Umbilical cord (tissue), 2 donors: ENCODE results near the gene LIMA1. TPM values are rescaled to one million over a fixed set of nuclear protein-coding genes. Genes with fewer than 3 reads are reported as not detected.
"Not testable (repeated sequence)": the region's sequence is repeated elsewhere in the genome, so short reads cannot be mapped to it uniquely, and the experiment has no call there.

ENCODE experiments used
- DNase-seq: peaks from one replicate; pipeline ENCODE4 v3.0.0-alpha.2; 2015; ENCODE audit warnings: low spot score
- total RNA-seq: library from RNA; depleted of rRNA; stranded (reverse); fragments of >200 nt; gene quantifications from one replicate; pipeline ENCODE4 v1.2.3, GENCODE V29; 2014; ENCODE audit warnings: low replicate concordance; ENCODE audit not compliant: insufficient read depth

LIMA1 gene
- total RNA-seq, 1 donor from 2014 or later, result 147 TPM

DNA sequence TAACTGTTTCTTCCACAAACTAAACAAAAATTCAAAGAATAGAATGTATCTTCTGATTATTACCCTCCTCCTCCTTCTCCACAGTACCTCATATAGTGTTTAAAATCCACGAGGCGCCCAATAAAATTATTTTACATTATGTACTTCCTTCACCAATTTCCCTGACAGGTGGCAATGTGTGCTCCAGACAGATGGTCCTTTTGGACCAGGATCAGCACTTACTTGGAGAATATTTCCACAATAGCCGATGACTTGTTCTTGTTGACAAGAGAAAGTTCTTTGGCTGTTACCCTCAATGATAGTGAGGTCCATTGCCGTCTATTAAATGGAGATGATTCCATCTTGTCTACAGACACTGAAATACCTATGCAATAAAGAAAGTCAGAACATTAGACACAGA lies 34.9 kb downstream of the LIMA1 start:
- no peak for DNase-seq

DNA sequence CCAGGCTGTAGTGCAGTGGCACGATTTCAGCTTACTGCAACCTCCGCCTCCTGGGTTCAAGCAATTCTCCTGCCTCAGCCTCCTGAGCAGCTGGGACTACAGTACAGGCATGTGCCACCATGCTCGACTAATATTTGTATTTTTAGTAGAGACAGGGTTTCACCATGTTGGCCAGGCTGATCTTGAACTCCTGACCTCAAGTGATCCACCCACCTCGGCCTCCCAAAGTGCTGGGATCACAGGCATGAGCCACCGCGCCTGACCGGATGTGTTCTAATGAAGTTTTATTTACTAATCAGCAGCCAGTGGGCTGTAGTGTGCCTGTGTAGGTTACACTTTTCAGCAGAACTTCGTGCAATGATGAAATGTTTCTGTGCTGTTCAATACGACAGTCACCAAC lies 35.7 kb downstream of the LIMA1 start:
- not testable (repeated sequence) for DNase-seq

DNA sequence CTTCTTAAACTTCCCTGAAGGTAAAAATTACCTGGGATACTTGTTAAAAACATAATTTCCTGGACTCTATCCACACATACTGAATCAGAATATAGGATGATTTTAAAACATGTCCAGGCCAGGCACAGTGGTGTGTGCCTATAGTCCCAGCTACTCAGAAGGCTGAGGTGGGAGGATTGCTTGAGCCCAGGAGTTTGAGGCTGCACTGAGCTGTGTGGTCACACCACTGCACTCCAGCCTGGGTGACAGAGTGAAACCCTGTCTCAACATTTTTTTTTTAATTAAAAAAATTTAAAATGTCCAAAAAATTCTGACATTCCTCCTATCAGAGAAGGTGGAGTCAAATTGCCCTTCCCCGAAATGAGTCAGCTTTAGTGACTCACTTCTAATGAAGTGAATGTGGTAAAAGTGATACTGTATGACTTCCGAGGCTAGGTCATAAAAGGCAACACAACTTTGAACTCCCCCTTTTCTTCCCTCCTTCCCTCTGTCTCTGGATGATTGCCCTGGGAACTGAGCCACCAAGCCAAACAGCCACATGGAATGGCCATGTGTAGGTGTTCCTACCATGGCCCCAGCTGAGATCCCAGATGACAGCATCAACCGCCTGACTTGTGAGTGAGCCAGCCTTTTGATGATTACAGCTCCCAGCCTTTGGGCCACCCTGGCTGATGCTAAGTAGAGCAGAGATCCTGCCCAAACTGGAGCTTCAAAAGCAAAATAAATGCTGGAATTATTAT lies 36.3 kb downstream of the LIMA1 start:
- DNase-seq, result no peak

DNA sequence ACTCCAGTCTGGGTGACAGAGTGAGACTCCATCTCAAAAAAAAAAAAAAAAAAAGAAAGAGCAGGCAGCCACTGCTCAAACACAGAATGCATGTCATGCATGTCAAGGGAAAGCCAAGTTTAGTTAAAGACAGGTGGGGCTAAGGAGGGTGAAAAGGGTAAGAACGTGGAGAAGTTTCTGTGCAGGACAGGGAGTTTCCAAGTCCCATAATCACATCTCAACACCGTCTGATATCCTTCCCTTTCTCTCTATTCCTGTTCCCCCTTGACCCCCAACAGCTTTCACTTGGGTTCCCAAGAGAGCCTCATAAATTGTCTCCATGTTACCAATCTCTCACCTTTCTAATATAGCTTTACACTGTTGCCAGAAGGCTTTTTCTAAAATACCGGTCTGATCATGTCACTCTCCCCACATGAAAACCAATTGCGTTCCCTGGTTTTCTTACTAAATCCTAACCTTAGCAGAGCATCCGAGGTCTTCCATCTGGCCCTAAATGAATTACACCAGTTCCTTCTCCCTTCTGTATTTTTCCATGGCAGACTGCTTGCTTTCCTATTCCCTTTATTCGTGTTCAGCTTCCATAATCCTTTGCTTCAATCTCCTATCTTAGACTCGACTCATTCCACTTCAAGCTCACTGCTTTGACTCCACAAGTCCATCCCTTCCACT lies 37.0 kb downstream of the LIMA1 start:
- DNase-seq, result no peak

DNA sequence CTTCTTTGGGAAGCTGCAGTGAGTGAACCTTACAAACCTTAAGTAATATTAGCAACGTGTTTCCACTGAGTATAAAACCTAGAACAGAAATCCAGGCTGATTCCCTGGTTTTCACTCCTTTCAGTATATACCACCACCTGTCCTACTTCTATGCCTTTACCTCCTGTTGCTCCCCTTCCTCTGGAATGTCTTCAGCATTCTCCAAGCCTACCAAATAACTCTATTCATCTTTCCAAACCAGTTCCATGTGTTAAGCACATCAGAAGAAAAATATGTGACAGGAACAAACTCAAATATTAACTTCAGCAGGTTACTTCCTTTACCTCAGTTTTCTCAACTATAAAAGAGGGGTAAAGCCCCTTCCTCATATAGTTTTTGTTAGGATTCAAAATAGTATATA lies 39.8 kb downstream of the LIMA1 start:
- no peak for DNase-seq

DNA sequence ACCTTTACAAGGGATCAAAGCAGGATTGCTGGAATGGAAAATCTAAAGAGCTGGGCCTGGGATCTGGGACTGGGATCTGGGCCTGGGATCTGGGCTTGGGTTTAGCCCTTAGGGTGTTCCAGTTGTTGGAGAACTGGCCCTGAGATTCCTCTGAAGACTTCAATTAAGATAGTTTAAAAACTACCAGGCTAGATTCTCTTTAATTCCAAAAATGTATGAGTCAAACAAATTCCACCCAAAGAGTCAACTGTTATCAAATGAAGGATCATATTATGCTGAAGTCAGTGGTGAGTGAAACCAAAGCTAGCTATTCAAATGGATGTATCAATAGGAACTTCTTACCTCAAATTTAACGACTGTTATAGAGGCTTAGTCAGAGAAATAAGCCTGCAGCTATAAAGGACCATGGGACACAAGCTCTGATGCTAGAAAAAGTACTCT lies 40.5 kb downstream of the LIMA1 start:
- peak; percentile 51 for DNase-seq

DNA sequence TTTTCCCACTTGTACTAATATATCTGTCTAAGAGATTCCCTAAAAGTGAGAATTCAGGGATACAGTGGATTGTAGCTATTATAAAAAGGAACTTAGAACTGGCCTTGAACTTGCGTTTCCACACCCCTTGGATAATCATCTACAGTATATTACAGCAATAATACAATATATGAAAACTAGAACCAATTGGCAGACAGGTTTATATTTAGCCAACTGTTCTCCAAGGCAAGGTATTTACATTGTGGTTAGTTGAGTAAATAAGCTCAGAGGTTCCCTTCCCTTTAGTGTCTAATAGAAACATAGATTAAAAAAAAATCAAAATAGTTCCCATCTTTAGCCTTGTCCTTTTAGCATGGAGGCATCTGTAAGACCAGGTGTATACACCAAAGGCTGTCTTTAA lies 42.1 kb downstream of the LIMA1 start:
- no peak for DNase-seq

DNA sequence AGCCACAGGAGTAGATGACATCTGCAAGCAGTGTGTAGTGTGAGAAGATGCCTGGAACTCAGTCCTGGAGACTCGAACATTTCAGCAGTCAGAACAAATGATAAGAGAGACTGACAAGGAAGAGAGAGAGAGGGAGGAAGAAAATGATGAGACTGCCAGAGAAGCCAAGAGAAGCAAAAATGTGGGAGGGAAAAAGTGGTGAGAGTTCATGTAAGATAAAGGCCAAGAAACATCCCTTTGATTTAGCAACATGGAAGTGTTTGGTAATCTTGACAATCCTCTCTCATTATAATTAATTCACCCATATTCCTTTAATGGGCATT lies 42.6 kb downstream of the LIMA1 start:
- no peak for DNase-seq

DNA sequence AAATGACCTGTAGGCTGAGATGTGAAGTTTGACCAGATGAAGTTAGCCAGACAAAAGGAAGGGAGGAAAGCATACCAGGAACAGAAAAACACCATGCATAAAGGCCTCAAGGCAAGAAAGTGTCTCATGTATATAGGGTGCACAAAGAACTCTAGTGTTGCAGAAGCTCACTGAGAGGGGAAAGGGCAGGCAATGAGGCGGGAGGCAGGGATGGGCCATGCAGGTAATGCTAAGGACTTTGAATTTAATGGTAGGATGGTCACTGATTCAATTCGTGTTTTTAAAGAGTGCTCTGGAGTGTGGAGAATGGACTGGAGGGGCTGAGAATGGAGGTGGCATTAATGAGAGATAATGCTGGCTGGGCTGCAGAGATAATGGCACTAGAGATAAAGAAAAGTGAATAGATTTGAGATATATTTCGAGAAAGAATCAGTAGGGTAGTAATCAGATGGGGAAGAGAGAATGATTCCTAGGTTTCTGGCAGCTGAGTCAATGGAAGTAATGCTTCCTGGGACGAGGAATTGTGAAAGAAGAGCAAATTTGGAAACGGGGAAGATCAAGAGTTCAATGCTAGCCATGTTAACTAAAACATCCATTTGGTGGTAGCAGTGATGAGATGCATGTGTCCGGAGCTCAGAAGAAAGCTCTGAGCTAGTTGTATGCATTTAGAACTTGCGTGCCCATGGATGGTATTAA lies 43.1 kb downstream of the LIMA1 start:
- DNase-seq, result no peak

DNA sequence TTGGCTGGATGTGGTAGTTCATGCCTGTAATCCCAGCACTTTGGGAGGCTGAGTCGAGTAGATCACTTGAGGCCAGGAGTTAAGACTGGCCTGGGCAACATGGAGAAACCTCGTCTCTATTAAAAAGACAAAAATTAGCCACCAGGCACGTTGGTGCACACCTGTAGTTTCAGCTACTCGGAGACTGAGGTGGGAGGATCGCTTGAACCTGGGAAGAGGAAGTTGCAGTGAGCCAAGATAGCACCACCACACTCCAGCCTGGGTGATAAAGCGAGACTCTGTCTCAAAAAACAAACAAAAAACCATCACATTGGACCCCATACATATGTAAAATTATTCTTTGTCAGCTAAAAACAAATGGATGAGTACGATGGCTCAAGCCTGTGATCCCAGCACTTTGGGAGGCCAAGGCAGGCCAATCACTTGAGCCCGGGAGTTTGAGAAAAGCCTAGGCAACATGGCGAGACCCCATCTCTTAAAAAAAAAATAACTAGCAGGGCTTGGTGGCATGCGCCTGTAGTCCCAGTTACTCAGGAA lies 43.9 kb downstream of the LIMA1 start:
- no peak for DNase-seq

DNA sequence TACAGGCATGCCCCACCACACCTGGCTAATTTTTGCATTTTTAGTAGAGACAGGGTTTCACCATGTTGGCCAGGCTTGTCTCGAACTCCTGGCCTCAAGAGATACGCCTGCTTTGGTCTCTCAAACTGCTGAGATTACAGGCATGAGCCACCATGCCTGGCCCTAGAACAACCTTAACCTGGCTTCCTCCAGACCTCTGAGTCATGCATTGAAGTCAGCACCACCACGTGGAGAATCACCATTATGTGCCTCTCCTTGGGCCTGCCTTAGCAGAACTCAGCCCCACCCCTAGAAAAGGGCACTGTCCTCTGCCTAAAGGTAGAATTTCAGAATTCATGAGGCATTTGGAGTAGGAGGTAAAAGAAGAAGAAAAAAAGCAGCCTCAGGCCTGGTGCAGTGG lies 49.0 kb downstream of the LIMA1 start:
- DNase-seq, result no peak

DNA sequence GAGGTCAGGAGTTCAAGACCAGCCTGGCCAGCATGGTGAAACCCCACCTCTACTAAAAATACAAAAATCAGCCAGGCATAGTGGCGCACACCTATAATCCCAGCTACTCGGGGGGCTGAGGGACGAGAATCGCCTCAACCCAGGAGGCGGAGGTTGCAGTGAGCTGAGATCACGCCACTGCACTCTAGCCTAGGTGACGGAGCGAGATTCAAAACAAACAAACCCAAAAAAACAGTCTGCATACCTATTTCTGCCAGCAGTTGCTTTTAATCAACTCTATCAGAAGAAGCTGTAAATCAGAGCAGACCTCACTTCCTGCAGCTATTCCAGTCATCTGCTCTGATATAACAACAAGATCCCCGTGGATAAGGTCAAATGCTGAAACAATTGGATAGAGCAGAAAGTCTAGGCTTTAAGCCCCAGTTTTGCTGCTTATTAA lies 50.5 kb downstream of the LIMA1 start:
- peak; percentile 36 for DNase-seq

DNA sequence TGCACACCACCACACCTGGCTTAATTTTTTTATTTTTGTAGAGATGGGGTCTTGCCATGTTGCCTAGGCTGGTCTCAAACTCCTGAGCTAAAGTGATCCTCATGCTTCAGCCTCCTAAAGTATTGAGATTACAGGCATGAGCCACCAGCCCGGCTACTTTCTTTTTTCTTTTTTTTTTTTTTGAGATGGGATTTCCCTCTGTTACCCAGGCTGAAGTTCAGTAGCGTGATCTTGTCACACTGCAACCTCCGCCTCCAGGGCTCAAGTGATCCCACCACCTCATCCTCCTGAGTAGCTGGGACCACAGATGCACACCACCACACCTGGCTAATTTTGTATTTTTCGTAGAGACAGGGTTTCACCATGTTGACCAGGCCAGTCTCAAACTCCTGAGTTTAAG lies 51.1 kb downstream of the LIMA1 start:
- DNase-seq, result no peak

DNA sequence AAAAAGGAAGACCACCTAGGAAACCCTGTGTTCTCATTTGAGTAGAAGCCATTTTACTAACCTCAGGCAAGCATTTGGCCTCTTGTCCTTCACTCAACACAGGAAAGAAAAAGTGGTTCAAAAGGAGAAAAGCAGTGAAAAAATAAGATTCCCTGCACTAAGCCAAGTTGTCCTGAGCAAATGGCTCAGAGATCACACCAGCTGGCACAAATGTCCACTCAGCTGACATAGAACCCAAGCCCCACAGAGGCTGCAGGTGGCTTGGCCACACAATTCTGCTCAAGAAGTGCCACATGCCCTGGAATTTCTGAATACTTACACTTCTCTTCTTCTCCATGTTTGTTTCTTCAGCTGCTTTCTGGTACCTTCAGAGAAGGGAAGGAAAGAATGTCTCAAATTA lies 52.0 kb downstream of the LIMA1 start:
- DNase-seq, result no peak

DNA sequence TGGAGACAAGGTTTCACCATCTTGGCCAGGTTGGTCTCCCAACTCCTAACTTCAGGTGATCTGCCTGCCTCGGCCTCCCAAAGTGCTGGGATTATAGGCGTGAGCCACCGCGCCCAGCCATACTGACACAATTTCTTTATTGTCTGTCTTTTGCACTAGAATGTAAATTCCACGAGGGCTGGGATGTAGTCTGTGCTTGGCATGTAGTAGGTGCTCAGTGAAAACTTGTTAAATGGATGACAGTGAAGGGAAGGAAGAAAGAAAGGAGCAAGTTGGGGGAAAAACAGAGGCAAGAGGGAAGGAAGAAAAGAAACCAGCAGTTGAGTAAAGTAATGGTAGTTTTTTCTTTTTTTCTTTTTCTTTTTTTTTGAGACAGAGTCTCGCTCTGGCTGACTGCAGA lies 53.1 kb downstream of the LIMA1 start:
- DNase-seq, result no peak

DNA sequence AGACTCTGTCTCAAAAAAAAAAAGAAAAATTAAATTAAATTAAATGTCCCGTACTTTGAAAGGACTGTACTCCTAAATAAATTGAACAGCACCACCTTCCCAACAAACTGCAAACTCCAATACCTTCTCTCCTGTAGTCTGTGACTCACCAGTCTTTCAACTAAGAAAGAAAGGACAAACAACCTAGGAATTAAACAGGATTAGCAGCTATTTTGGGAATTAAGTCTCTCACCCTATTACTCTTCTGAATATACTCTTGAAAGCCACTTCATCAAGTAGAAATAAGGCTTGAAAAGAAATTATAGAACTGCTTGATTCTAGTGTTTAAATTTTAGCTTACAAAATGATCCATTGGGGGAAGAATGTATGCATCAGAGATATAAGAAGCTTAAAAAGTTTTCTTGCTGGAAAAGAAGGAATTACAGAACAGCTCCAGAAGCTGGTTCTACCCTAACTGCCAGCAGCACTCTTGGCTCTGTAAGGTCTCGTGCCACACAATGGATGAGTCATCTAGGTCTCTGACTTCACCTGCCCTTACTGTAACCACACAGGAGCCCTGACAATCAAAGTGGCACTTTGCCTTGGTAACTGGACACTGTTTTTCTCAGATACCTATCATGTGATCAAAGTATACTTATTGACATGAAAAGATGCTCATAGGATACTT lies 59.2 kb downstream of the LIMA1 start:
- peak; percentile 36 for DNase-seq

DNA sequence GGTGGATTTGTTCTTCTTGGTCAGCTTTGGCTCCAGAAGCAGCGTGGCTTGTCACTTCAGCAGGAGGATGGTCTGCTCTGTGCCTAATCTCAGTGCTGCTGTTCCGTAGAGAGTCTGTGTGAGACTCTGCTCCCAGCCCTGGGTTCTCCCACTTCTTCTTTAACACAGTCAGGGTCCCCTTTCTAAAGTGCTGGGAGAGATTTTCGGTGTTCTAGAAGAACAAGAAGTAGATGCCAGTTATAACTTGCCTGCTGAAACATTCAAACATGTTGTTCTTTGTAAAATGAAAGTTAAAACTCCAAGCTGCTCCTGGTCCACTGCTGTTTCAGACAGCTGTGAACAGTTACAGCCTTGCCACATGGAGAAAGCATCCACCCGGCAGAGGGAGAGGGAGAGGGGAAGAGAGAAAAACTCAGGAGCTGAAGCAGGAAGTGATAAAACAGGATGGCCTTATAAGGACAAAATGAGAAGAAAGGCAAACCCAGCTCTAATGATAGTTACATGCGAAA lies 61.0 kb downstream of the LIMA1 start:
- DNase-seq, result peak; percentile 98

DNA sequence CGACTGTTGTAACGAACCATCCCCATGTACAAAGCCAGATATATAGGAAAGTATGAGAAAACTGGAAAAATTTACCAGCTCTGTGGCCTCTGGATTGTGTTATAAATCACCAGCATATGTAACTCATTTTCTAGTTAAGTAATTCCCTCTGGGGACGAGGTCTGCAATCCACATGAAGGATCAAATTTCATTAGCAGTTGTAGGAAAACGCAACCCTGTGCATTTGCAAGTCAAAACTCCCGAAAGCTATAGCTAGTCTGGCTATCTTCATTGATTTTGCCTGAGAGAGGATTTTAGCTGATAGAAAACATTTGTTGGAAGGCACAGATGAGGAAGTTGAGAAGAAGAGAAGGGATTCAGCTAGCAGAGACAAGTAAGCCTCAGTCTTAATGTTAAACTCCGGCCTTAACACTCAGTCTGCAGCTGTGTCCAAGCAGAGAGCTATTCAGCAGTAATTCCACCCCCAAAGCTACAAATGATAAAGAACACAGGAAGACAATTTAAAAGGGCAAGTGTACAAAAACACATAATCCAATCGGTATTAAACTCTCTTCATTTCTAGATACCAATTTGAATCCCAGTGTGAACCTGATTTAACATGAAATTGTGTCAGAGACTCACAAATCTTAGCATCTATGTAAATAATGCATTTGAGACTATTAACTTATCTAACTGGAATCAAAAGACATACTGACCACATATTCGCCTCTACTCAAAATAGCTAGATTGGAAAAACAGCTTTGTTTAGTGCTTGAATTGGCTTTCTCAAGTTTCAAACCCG lies 61.9 kb downstream of the LIMA1 start:
- peak; percentile 98 for DNase-seq

DNA sequence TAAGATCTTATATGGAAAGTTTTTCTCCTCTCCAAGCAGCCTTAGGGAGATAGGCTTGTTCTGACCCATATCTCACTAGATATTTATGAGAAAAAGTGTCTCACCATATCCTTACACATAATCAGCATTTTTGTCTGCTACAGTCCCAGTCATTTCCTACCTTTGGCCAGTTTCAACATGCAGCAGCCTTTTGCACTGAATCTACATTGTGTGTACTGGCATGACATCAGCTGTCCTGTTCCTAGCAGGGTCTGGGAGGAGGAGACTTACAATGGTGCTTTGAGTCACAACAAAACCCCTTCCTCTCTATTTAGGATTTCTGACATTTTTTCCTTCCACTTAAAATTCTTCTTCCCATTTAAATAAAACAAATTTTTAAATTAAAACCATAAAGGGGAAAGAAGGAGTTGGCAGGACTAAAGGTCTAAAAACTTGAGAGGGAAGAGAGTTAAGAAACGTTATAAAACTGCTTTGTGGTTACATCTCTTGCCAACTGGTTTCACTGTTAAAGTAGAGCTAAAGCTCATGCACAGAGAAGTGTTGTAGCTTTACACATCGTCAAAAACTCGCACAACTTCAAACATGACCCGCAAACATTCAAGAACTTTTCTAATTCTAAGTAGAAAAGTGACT lies 62.8 kb downstream of the LIMA1 start:
- DNase-seq, result peak; percentile 90

DNA sequence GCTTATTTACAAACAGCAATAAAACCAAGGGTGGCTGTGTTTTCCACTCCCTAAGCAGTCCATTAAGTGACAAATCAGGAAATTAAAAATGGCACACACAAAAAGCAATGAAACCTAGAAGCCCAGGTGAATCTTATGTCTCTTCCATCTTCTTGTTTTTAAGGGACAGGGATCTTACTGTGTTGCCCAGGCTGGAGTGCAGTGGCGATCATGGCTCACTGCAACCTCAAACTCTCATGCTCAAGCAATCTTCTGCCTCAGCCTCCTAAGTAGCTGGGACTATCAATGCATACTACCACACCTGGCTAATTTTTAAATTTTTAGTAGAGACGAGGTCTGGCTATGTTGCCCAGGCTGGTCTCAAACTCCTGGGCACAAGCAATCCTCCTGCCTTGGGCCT lies 63.8 kb downstream of the LIMA1 start:
- no peak for DNase-seq

DNA sequence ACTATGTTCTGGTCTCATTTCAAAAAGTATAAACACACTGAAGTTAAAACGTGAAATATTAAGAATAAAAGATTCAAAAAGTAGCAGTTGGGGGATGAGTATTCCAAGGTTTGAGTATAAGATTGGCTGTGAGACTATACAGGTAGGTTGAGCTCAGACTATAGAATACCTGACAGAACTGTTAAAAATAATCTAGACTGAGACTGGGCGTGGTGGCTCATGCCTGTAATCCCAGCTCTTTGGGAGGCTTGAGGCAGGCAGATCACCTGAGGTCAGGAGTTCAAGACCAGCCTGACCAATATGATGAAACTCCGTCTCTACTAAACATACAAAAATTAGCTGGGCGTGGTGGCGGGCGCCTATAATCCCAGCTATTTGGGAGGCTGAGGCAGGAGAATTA lies 64.3 kb downstream of the LIMA1 start:
- not testable (repeated sequence) for DNase-seq
